ENCODE measurements around the gene LRRC37A2. TPM values are rescaled to one million over a fixed set of nuclear protein-coding genes. Genes with fewer than 3 reads are reported as not detected.
"Not testable (repeated sequence)": the region's sequence is repeated elsewhere in the genome, so short reads cannot be mapped to it uniquely, and the experiment has no call there.

Gene LRRC37A2
- total RNA-seq: 1 to 10 TPM; 7.8 to 8.1 TPM

DNA sequence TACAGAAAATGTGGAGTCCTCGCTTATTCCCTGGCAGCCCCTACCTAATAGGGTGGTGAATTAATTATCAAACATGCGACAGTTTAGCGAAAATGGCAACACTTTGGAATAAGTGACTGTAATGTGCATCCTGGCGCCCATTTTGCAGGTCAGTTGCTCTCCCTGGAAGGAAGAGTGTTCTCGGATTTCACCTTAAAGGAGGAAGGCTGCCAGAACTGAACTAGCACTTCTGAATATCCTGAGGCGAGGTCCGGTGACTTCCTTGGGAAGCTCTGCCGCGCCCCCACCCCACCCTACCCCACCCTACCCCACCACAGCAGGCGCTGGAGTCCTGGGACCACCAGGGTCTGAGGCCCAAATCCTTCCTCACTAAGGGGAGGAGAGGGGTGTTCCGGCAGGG is at the start of gene LRRC37A2:
TSS of gene LRRC37A2 (plus strand) at position 301 of the 400 bp plus-strand sequence. CDS start 245 bp downstream, outside the sequence.
- CTCF ChIA-PET, H3K9me3 Mint-ChIP-seq: not testable (repeated sequence)

GRCh38 chr17:46467618-46468017 is 44.6 kb upstream of the LRRC37A2 start:
- DNase-seq; intact Hi-C loops (cut with micrococcal nuclease); H3K4me1 Mint-ChIP-seq (ENCODE audit: low read depth); H3K36me3 Mint-ChIP-seq (ENCODE audit: low read depth); H3K27ac Mint-ChIP-seq; H3K9me3 Mint-ChIP-seq; H3K4me3 Mint-ChIP-seq; POLR2A ChIA-PET; CTCF ChIA-PET; ATAC-seq; H3K27me3 Mint-ChIP-seq: not testable (repeated sequence)

More for the DNA sequence above, at the start of gene LRRC37A2:
- H3K27me3 Mint-ChIP-seq; POLR2A ChIA-PET; H3K4me1 Mint-ChIP-seq (ENCODE audit: low read depth); DNase-seq; intact Hi-C loops (cut with micrococcal nuclease); H3K36me3 Mint-ChIP-seq (ENCODE audit: low read depth); ATAC-seq; H3K4me3 Mint-ChIP-seq; H3K27ac Mint-ChIP-seq: not testable (repeated sequence)

GRCh38 chr17:46474489-46474888 is 37.8 kb upstream of the LRRC37A2 start:
- H3K36me3 Mint-ChIP-seq (ENCODE audit: low read depth); H3K4me1 Mint-ChIP-seq (ENCODE audit: low read depth); H3K27ac Mint-ChIP-seq; ATAC-seq; intact Hi-C loops (cut with micrococcal nuclease); CTCF ChIA-PET; H3K27me3 Mint-ChIP-seq; H3K9me3 Mint-ChIP-seq; H3K4me3 Mint-ChIP-seq; DNase-seq; POLR2A ChIA-PET: not testable (repeated sequence)

DNA sequence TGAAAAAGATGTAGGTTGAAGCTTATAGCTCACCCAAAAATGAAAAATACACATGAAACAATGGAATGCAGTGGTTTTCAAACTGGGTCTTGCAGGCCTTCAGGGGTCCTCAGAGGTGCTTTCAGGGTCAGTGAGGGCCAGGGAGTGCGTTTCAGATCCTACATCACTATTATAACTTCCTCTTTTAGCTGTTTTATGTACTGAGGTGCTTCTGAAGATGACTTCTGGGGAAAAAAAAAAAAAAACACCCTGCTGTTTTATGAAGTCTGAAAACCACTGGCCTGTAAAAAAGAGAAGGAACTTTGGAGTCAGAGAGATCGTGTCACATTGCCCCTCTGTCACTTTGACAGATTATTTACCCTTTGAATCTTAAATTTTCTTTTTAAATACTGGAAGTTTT is 36.7 kb upstream of the LRRC37A2 start:
- H3K36me3 Mint-ChIP-seq (ENCODE audit: low read depth); POLR2A ChIA-PET; H3K9me3 Mint-ChIP-seq; ATAC-seq; CTCF ChIA-PET; DNase-seq; H3K4me1 Mint-ChIP-seq (ENCODE audit: low read depth); H3K4me3 Mint-ChIP-seq; H3K27ac Mint-ChIP-seq; H3K27me3 Mint-ChIP-seq; intact Hi-C loops (cut with micrococcal nuclease): not testable (repeated sequence)

- H3K36me3 Mint-ChIP-seq (ENCODE audit: low read depth); DNase-seq; H3K27ac Mint-ChIP-seq; POLR2A ChIA-PET; H3K27me3 Mint-ChIP-seq; ATAC-seq; H3K4me3 Mint-ChIP-seq; intact Hi-C loops (cut with micrococcal nuclease); H3K4me1 Mint-ChIP-seq (ENCODE audit: low read depth); H3K9me3 Mint-ChIP-seq; CTCF ChIA-PET: not testable (repeated sequence)
Observed at GRCh38 chr17:46478823-46479222, 33.4 kb upstream of the LRRC37A2 start.

- POLR2A ChIA-PET; H3K4me3 Mint-ChIP-seq; ATAC-seq; intact Hi-C loops (cut with micrococcal nuclease); H3K27ac Mint-ChIP-seq; CTCF ChIA-PET; H3K36me3 Mint-ChIP-seq (ENCODE audit: low read depth); DNase-seq; H3K4me1 Mint-ChIP-seq (ENCODE audit: low read depth); H3K27me3 Mint-ChIP-seq; H3K9me3 Mint-ChIP-seq: not testable (repeated sequence)
Observed at GRCh38 chr17:46481310-46481709, 31.0 kb upstream of the LRRC37A2 start.

DNA sequence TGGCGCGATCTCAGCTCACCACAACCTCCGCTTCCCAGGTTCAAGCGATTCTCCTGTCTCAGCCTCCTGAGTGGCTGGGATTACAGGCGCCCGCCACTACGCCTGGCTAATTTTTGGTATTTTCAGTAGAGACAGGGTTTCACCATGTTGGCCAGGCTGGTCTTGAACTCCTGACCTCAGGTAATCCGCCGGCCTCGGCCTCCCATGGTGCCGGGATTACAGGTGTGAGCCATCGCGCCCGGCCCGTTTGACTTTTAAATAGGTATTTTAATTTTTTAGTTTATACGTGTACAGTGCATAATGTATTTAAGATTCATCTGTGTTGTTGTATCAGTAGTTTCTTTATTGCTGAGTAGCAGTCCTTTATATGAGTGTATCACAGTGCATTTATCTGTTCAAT is 20.2 kb upstream of the LRRC37A2 start:
- CTCF ChIA-PET; ATAC-seq; H3K36me3 Mint-ChIP-seq (ENCODE audit: low read depth); H3K4me3 Mint-ChIP-seq; H3K9me3 Mint-ChIP-seq; intact Hi-C loops (cut with micrococcal nuclease); H3K4me1 Mint-ChIP-seq (ENCODE audit: low read depth); H3K27ac Mint-ChIP-seq; POLR2A ChIA-PET; DNase-seq; H3K27me3 Mint-ChIP-seq: not testable (repeated sequence)

DNA sequence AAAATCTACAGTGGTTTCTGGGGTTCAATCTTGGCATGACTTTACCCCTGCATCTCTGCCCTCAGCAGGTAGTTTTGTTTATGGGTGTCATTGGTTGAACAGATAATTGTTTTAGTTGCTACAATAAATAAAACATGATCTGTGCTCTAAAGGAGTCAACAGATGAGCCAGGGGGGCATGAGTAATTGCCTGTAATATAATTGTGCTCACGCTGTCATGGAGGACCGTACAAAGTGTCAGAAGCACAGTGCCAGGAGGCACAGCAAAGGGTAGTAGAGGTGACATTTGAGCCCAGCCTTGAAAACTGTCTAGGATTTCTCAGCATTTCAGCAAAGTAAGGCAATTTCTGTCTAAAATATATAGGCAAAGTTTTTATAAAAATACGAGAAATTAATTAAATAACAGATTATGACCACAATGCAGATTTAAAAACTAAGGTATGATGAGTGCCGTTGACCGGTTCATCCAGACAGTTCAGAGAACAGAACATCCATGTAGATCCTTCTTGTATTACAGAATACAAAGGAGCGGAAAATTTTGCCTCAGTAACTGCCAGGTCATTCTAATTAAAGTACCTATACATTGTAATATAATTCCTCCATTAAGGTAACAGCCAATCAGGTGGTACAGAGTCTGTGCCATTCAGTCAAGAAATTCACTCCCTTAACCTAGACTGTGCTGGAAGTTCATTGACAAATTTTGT is 12.7 kb upstream of the LRRC37A2 start:
- H3K4me1 Mint-ChIP-seq (ENCODE audit: low read depth); H3K27ac Mint-ChIP-seq; H3K36me3 Mint-ChIP-seq (ENCODE audit: low read depth); DNase-seq; POLR2A ChIA-PET; H3K4me3 Mint-ChIP-seq; H3K27me3 Mint-ChIP-seq; H3K9me3 Mint-ChIP-seq; intact Hi-C loops (cut with micrococcal nuclease); CTCF ChIA-PET; ATAC-seq: not testable (repeated sequence)

DNA sequence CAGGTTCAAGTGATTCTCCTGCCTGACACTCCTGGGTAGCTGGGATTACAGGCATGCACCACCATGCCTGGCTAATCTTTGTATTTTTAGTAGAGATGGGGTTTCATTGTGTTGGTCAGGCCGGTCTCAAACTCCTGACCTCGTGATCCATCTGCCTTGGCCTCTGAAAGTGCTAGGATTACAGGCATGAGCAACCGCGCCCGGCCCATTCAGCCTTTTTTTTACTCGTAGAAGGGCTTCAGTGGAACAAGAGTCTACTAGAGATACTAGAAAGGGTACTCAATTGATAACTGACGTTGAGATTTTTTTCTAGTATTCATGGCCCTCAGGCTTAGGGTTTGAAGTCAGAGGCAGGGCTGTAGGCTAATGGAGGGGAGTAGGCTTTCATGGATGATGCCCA is 6.4 kb upstream of the LRRC37A2 start:
- H3K36me3 Mint-ChIP-seq (ENCODE audit: low read depth); intact Hi-C loops (cut with micrococcal nuclease); H3K4me1 Mint-ChIP-seq (ENCODE audit: low read depth); DNase-seq; POLR2A ChIA-PET; H3K27me3 Mint-ChIP-seq; H3K4me3 Mint-ChIP-seq; ATAC-seq; H3K9me3 Mint-ChIP-seq; CTCF ChIA-PET; H3K27ac Mint-ChIP-seq: not testable (repeated sequence)

DNA sequence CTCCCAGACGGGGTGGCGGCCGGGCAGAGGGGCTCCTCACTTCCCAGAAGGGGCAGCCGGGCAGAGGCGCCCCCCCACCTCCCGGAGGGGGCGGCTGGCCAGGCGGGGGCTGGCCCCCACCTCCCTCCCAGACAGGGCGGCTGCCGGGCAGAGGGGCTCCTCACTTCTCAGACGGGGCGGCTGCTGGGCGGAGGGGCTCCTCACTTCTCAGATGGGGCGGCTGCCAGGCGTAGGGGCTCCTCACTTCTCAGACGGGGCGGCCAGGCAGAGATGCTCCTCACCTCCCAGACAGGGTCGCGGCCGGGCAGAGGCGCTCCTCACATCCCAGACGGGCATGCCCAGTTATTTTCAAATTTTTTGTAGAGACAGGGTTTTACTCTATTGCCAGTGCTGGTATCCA is 22.4 kb downstream of the LRRC37A2 start:
- H3K4me1 Mint-ChIP-seq (ENCODE audit: low read depth); CTCF ChIA-PET; H3K27me3 Mint-ChIP-seq; H3K36me3 Mint-ChIP-seq (ENCODE audit: low read depth); DNase-seq; intact Hi-C loops (cut with micrococcal nuclease); POLR2A ChIA-PET; H3K9me3 Mint-ChIP-seq; H3K27ac Mint-ChIP-seq; ATAC-seq; H3K4me3 Mint-ChIP-seq: not testable (repeated sequence)

DNA sequence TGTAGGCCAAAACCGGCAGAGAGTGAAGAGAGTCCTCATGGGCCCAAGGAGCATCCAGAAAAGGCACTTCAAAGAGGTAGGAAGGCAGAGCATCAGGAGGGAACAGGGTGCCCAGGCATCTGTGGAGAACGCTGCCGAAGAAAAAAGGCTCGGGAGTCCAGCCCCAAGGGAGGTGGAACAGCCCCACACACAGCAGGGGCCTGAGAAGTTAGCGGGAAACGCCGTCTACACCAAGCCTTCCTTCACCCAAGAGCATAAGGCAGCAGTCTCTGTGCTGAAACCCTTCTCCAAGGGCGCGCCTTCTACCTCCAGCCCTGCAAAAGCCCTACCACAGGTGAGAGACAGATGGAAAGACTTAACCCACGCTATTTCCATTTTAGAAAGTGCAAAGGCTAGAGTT is 36.3 kb downstream of the LRRC37A2 start:
- DNase-seq: not testable (repeated sequence)

DNA sequence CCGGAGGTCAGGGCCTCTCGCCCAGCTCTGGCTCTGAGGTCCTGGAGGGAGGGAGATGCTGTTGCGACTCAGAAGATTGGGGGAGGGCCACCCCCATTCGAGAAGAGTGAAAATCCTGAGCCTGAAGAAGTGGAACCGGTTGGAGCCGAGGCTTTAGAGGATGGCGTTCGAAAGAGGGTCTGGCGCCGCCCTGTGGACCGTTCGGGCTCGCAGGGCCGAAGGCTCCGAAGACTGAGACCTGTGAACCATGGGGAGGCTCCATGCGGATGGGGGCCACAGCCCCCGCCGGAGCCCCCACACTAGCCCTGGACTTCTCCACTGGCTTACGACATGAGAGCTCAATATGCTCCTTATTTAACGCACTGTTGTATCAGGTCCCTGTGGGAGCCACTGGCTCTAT is 46.9 kb downstream of the LRRC37A2 start:
- H3K4me1 Mint-ChIP-seq (ENCODE audit: low read depth); H3K27me3 Mint-ChIP-seq; H3K36me3 Mint-ChIP-seq (ENCODE audit: low read depth); intact Hi-C loops (cut with micrococcal nuclease); CTCF ChIA-PET; ATAC-seq; H3K9me3 Mint-ChIP-seq; DNase-seq; POLR2A ChIA-PET; H3K27ac Mint-ChIP-seq; H3K4me3 Mint-ChIP-seq: not testable (repeated sequence)

More for the DNA sequence above, 36.3 kb downstream of the LRRC37A2 start:
- ATAC-seq; CTCF ChIA-PET; intact Hi-C loops (cut with micrococcal nuclease); POLR2A ChIA-PET; H3K4me3 Mint-ChIP-seq; H3K36me3 Mint-ChIP-seq (ENCODE audit: low read depth); H3K27ac Mint-ChIP-seq; H3K27me3 Mint-ChIP-seq; H3K9me3 Mint-ChIP-seq; H3K4me1 Mint-ChIP-seq (ENCODE audit: low read depth): not testable (repeated sequence)
